Astrocyte (in vitro differentiated cells and primary cell): ENCODE measurements around the gene NOS1AP. TPM values are rescaled to one million over a fixed set of nuclear protein-coding genes. Genes with fewer than 3 reads are reported as not detected.
A peak's percentile ranks its signal among the peaks of the same experiment; 100 is the strongest.

Experiments used
- DNase-seq: peaks from one replicate; pipeline ENCODE4 v3.0.0-alpha.2; 2010; ENCODE audit warnings: low read depth
- FAIRE-seq: peaks from 2 replicates; lab custom pipeline; 2011; peaks lifted over from hg19 to GRCh38; lab: Jason Lieb, UNC
- H2AFZ ChIP-seq: 2 replicates; pipeline ENCODE4 v1.6.0; 2012; ENCODE audit warnings: low read depth, low read length, inconsistent platforms
- H3K27ac ChIP-seq: 2 replicates; pipeline ENCODE4 v1.5.1; 2011; ENCODE audit warnings: low read depth, low read length, inconsistent platforms
- H3K27me3 ChIP-seq: 2 replicates; pipeline ENCODE4 v1.6.0; 2011; ENCODE audit warnings: low read length, inconsistent platforms; ENCODE audit not compliant: insufficient read depth
- H3K36me3 ChIP-seq: 2 replicates; pipeline ENCODE4 v1.5.1; 2011; ENCODE audit warnings: low read length, inconsistent platforms; ENCODE audit not compliant: insufficient read depth
- H3K4me1 ChIP-seq: 2 replicates; pipeline ENCODE4 v1.5.1; 2011; ENCODE audit warnings: low read length, inconsistent platforms; ENCODE audit not compliant: insufficient read depth
- H3K4me2 ChIP-seq: 2 replicates; pipeline ENCODE4 v1.6.0; 2012; ENCODE audit warnings: low read length, inconsistent platforms
- H3K4me3 ChIP-seq: 2 replicates; pipeline ENCODE4 v1.5.1; 2011; ENCODE audit warnings: low read depth, mild to moderate bottlenecking, low read length, inconsistent platforms; ENCODE audit not compliant: insufficient read depth
- H3K79me2 ChIP-seq: 2 replicates; pipeline ENCODE4 v1.6.0; 2012; ENCODE audit warnings: mild to moderate bottlenecking, low read length, inconsistent platforms; ENCODE audit not compliant: insufficient read depth
- H3K9ac ChIP-seq: 2 replicates; pipeline ENCODE4 v1.6.0; 2012; ENCODE audit warnings: mild to moderate bottlenecking, low read length, inconsistent platforms
- H3K9me3 ChIP-seq: 2 replicates; pipeline ENCODE4 v1.5.1; 2012; ENCODE audit warnings: low read depth, mild to moderate bottlenecking, low read length, inconsistent platforms; ENCODE audit not compliant: insufficient read depth
- H4K20me1 ChIP-seq: 2 replicates; pipeline ENCODE4 v1.6.0; 2012; ENCODE audit warnings: low read length, inconsistent platforms; ENCODE audit not compliant: insufficient read depth
- H3K27ac Mint-ChIP-seq: one replicate; pipeline ENCODE4 v1.8.0; 2021; ENCODE audit warnings: mild to moderate bottlenecking, mixed read lengths; ENCODE audit not compliant: unreplicated experiment
- H3K27me3 Mint-ChIP-seq: one replicate; pipeline ENCODE4 v1.8.0; 2021; ENCODE audit warnings: low read depth, mixed read lengths; ENCODE audit not compliant: unreplicated experiment
- H3K36me3 Mint-ChIP-seq: one replicate; pipeline ENCODE4 v1.8.0; 2021; ENCODE audit warnings: low read depth, mixed read lengths; ENCODE audit not compliant: unreplicated experiment
- H3K4me1 Mint-ChIP-seq: one replicate; pipeline ENCODE4 v1.8.0; 2021; ENCODE audit warnings: low read depth, mixed read lengths; ENCODE audit not compliant: unreplicated experiment
- H3K4me3 Mint-ChIP-seq: one replicate; pipeline ENCODE4 v1.8.0; 2021; ENCODE audit warnings: mild to moderate bottlenecking, moderate library complexity, mixed read lengths; ENCODE audit not compliant: unreplicated experiment
- H3K9me3 Mint-ChIP-seq: one replicate; pipeline ENCODE4 v1.8.0; 2021; ENCODE audit warnings: mild to moderate bottlenecking, mixed read lengths; ENCODE audit not compliant: unreplicated experiment
- CTCF ChIP-seq: IDR thresholded peaks from 2 replicates; pipeline ENCODE4 v1.5.1; 2011; ENCODE audit warnings: low read depth, mild to moderate bottlenecking, inconsistent platforms, low read length, moderate library complexity; ENCODE audit not compliant: insufficient read depth
- EZH2 ChIP-seq: IDR thresholded peaks from 2 replicates; pipeline ENCODE4 v1.6.1; 2012; ENCODE audit warnings: mild to moderate bottlenecking, low read length, inconsistent platforms; ENCODE audit not compliant: insufficient read depth
- total RNA-seq: library from RNA; stranded (reverse); gene quantifications from 2 replicates; pipeline ENCODE4 v1.2.1, GENCODE V29; 2021

The NOS1AP gene
- total RNA-seq, 1 donor from 2014 or later = 1.2 TPM

- peak overlapping the region; percentile 28 for H3K4me2 ChIP-seq
- no peak for FAIRE-seq
- no peaks in the 10 kb centered on the region for H3K27me3 ChIP-seq
- DNase-seq = peak; percentile 22
- H3K27ac ChIP-seq = no peak overlapping the region
- Mint-ChIP-seq H3K36me3 (peaks cover 2% of the 10 kb centered on the region), H3K9me3 (no peaks in the 10 kb centered on the region), H3K4me1 (peaks cover 10% of the 10 kb centered on the region), H3K27ac (no peak overlapping the region), H3K27me3 (no peaks in the 10 kb centered on the region), H3K4me3 (no peak overlapping the region)
- TF ChIP-seq EZH2 (no peak), CTCF (no peak)
- H3K36me3 ChIP-seq = no peaks in the 10 kb centered on the region
- no peaks in the 10 kb centered on the region for H3K9me3 ChIP-seq
- no peak overlapping the region for H3K9ac ChIP-seq
- H3K4me1 ChIP-seq = peaks cover 10% of the 10 kb centered on the region
- H2AFZ ChIP-seq = no peak overlapping the region
- no peaks in the 10 kb centered on the region for H3K79me2 ChIP-seq
- H4K20me1 ChIP-seq = no peaks in the 10 kb centered on the region
- H3K4me3 ChIP-seq = no peak overlapping the region
Observed at GRCh38 chr1:162285149-162285561, 215.7 kb downstream of the NOS1AP start.

- H3K4me3 Mint-ChIP-seq = no peak overlapping the region
- H3K4me2 ChIP-seq = no peak overlapping the region
- H4K20me1 ChIP-seq = no peaks in the 10 kb centered on the region
- DNase-seq = no peak
- H3K36me3 ChIP-seq = no peaks in the 10 kb centered on the region
- no peak overlapping the region for H3K9ac ChIP-seq
- H3K36me3 Mint-ChIP-seq = no peaks in the 10 kb centered on the region
- no peak for FAIRE-seq
- no peaks in the 10 kb centered on the region for H3K9me3 ChIP-seq
- H3K9me3 Mint-ChIP-seq = no peaks in the 10 kb centered on the region
- no peak overlapping the region for H2AFZ ChIP-seq
- H3K4me1 Mint-ChIP-seq = peaks cover 15% of the 10 kb centered on the region
- H3K4me3 ChIP-seq = no peak overlapping the region
- H3K27me3 Mint-ChIP-seq = no peaks in the 10 kb centered on the region
- H3K27me3 ChIP-seq = no peaks in the 10 kb centered on the region
- no peaks in the 10 kb centered on the region for H3K79me2 ChIP-seq
- TF ChIP-seq CTCF (no peak), EZH2 (no peak)
- peaks cover 4% of the 10 kb centered on the region for H3K4me1 ChIP-seq
- H3K27ac ChIP-seq = no peak overlapping the region
- peak overlapping the region; percentile 34 for H3K27ac Mint-ChIP-seq
Observed at GRCh38 chr1:162291000-162291399, 221.5 kb downstream of the NOS1AP start.

- FAIRE-seq = no peak
- no peaks in the 10 kb centered on the region for H4K20me1 ChIP-seq
- H3K4me3 ChIP-seq = no peak overlapping the region
- H3K9ac ChIP-seq = no peak overlapping the region
- no peak for TF ChIP-seq CTCF
- no peak for TF ChIP-seq EZH2
- no peaks in the 10 kb centered on the region for H3K9me3 Mint-ChIP-seq
- peak overlapping the region; percentile 77 for H3K27ac Mint-ChIP-seq
- H3K9me3 ChIP-seq = no peaks in the 10 kb centered on the region
- H3K4me3 Mint-ChIP-seq = no peak overlapping the region
- H3K27me3 ChIP-seq = no peaks in the 10 kb centered on the region
- no peaks in the 10 kb centered on the region for H3K27me3 Mint-ChIP-seq
- peaks cover 1% of the 10 kb centered on the region for H3K36me3 Mint-ChIP-seq
- no peaks in the 10 kb centered on the region for H3K36me3 ChIP-seq
- peak overlapping the region; percentile 20 for H3K4me2 ChIP-seq
- H3K4me1 Mint-ChIP-seq = peaks cover 15% of the 10 kb centered on the region
- H2AFZ ChIP-seq = no peak overlapping the region
- H3K79me2 ChIP-seq = no peaks in the 10 kb centered on the region
- H3K4me1 ChIP-seq = peaks cover 4% of the 10 kb centered on the region
- DNase-seq = peak; percentile 58
- no peak overlapping the region for H3K27ac ChIP-seq
Observed at GRCh38 chr1:162292422-162292849, 222.9 kb downstream of the NOS1AP start.
